Islet of Langerhans (tissue), 1 donor: ENCODE results near the gene ARMC9.

ENCODE experiments used
- FAIRE-seq: peaks from one replicate; lab custom pipeline; 2011; peaks lifted over from hg19 to GRCh38; lab: Jason Lieb, UNC

Gene ARMC9

GRCh38 chr2:231204146-231204545 lies 5.7 kb downstream of the ARMC9 start:
- no peak for FAIRE-seq

- no peak for FAIRE-seq
Observed at GRCh38 chr2:231204581-231204980, 6.2 kb downstream of the ARMC9 start.

GRCh38 chr2:231207734-231208133 lies 9.3 kb downstream of the ARMC9 start:
- FAIRE-seq: no peak

GRCh38 chr2:231210782-231211181 lies 12.4 kb downstream of the ARMC9 start:
- FAIRE-seq: no peak

GRCh38 chr2:231211486-231211885 lies 13.1 kb downstream of the ARMC9 start:
- FAIRE-seq: no peak

- FAIRE-seq: no peak
Observed at GRCh38 chr2:231212329-231212845, 14.0 kb downstream of the ARMC9 start.

GRCh38 chr2:231213931-231214642 lies 15.7 kb downstream of the ARMC9 start:
- no peak for FAIRE-seq

- no peak for FAIRE-seq
Observed at GRCh38 chr2:231218366-231218765, 19.9 kb downstream of the ARMC9 start.

- no peak for FAIRE-seq
Observed at GRCh38 chr2:231219289-231219688, 20.9 kb downstream of the ARMC9 start.

- no peak for FAIRE-seq
Observed at GRCh38 chr2:231221761-231222160, 23.3 kb downstream of the ARMC9 start.

- no peak for FAIRE-seq
Observed at GRCh38 chr2:231222318-231223000, 24.0 kb downstream of the ARMC9 start.

- no peak for FAIRE-seq
Observed at GRCh38 chr2:231223001-231223375, 24.6 kb downstream of the ARMC9 start.

GRCh38 chr2:231223458-231223976 lies 25.1 kb downstream of the ARMC9 start:
- FAIRE-seq: no peak

GRCh38 chr2:231227310-231228162 lies 29.1 kb downstream of the ARMC9 start:
- FAIRE-seq: peak; percentile 97

GRCh38 chr2:231228223-231228622 lies 29.8 kb downstream of the ARMC9 start:
- no peak for FAIRE-seq

- FAIRE-seq: no peak
Observed at GRCh38 chr2:231228974-231229529, 30.6 kb downstream of the ARMC9 start.

GRCh38 chr2:231235217-231235616 lies 36.8 kb downstream of the ARMC9 start:
- FAIRE-seq: no peak

- no peak for FAIRE-seq
Observed at GRCh38 chr2:231238689-231239088, 40.3 kb downstream of the ARMC9 start.

GRCh38 chr2:231239751-231240150 lies 41.3 kb downstream of the ARMC9 start:
- no peak for FAIRE-seq

- no peak for FAIRE-seq
Observed at GRCh38 chr2:231241755-231242507, 43.5 kb downstream of the ARMC9 start.

GRCh38 chr2:231243866-231244265 lies 45.4 kb downstream of the ARMC9 start:
- no peak for FAIRE-seq
